SK-N-SH (cell line): ENCODE measurements around the gene TMEM170B.

Experiments
- CTCF ChIP-seq: fragments of 200-600 bp; sonication (generic); IDR thresholded peaks from 2 replicates; pipeline ENCODE4 v1.6.1; 2017; ENCODE audit warnings: antibody characterized with exemption, mild to moderate bottlenecking, moderate library complexity
- POLR2AphosphoS5 ChIP-seq: IDR thresholded peaks from 2 replicates; pipeline ENCODE4 v1.6.1; 2012; ENCODE audit warnings: low read depth, low read length
- RCOR1 ChIP-seq: fragments of 150-350 bp; IDR thresholded peaks from 2 replicates; pipeline ENCODE4 v1.6.1; 2017; ENCODE audit warnings: antibody characterized with exemption, low read length

GRCh38 chr6:11626356-11626755, 88.8 kb downstream of the TMEM170B start:
- no peak for TF ChIP-seq POLR2AphosphoS5
- no peak for TF ChIP-seq CTCF
- TF ChIP-seq RCOR1: no peak
